Rectal smooth muscle tissue (tissue), 1 donor: Measurements from ENCODE around the gene SHC2.
"Not testable (repeated sequence)": the region's sequence is repeated elsewhere in the genome, so short reads cannot be mapped to it uniquely, and the experiment has no call there.

Experiments used
- H3K27ac ChIP-seq: one replicate; pipeline ENCODE4 v1.7.0; 2013; ENCODE audit warnings: low read depth, low read length, inconsistent platforms
- H3K27me3 ChIP-seq: one replicate; pipeline ENCODE4 v1.7.0; 2013; ENCODE audit warnings: low read length; ENCODE audit not compliant: control insufficient read depth, insufficient read depth
- H3K36me3 ChIP-seq: one replicate; pipeline ENCODE4 v1.7.0; 2013; ENCODE audit warnings: low read length; ENCODE audit not compliant: control insufficient read depth, insufficient read depth
- H3K4me1 ChIP-seq: one replicate; pipeline ENCODE4 v1.7.0; 2013; ENCODE audit warnings: low read length; ENCODE audit not compliant: control insufficient read depth, insufficient read depth
- H3K4me3 ChIP-seq: one replicate; pipeline ENCODE4 v1.7.0; 2013; ENCODE audit warnings: low read length
- H3K9ac ChIP-seq: one replicate; pipeline ENCODE4 v1.7.0; 2013; ENCODE audit warnings: low read length

Gene SHC2

GRCh38 chr19:398719-399118 lies 62.1 kb downstream of the SHC2 start:
- Histone ChIP-seq H3K27ac (no peak overlapping the region), H3K9ac (no peak overlapping the region), H3K4me3 (no peak overlapping the region), H3K36me3 (no peaks in the 10 kb centered on the region), H3K4me1 (no peaks in the 10 kb centered on the region), H3K27me3 (peaks cover 11% of the 10 kb centered on the region)

- Histone ChIP-seq H3K27me3 (peaks cover 5% of the 10 kb centered on the region), H3K4me1 (no peaks in the 10 kb centered on the region), H3K36me3 (no peaks in the 10 kb centered on the region)
Measured at GRCh38 chr19:397941-398706, 62.7 kb downstream of the SHC2 start.

GRCh38 chr19:397321-397720 lies 63.5 kb downstream of the SHC2 start:
- no peaks in the 10 kb centered on the region for H3K27me3 ChIP-seq
- H3K27ac ChIP-seq: no peak overlapping the region
- H3K4me3 ChIP-seq: no peak overlapping the region
- no peaks in the 10 kb centered on the region for H3K4me1 ChIP-seq
- no peaks in the 10 kb centered on the region for H3K36me3 ChIP-seq
- H3K9ac ChIP-seq: no peak overlapping the region

More at GRCh38 chr19:397941-398706, 62.7 kb downstream of the SHC2 start:
- Histone ChIP-seq H3K27ac (no peak overlapping the region), H3K4me3 (no peak overlapping the region), H3K9ac (no peak overlapping the region)

- no peak overlapping the region for H3K9ac ChIP-seq
- H3K27me3 ChIP-seq: no peaks in the 10 kb centered on the region
- no peak overlapping the region for H3K4me3 ChIP-seq
- no peak overlapping the region for H3K27ac ChIP-seq
- H3K36me3 ChIP-seq: no peaks in the 10 kb centered on the region
- no peaks in the 10 kb centered on the region for H3K4me1 ChIP-seq
Measured at GRCh38 chr19:395467-395866, 65.4 kb downstream of the SHC2 start.

- H3K27ac ChIP-seq, H3K27me3 ChIP-seq, H3K4me1 ChIP-seq: not testable (repeated sequence)
Measured at GRCh38 chr19:394857-395256, 66.0 kb downstream of the SHC2 start.

GRCh38 chr19:393560-393959 lies 67.3 kb downstream of the SHC2 start:
- H3K36me3 ChIP-seq, H3K27ac ChIP-seq, H3K27me3 ChIP-seq, H3K9ac ChIP-seq, H3K4me1 ChIP-seq, H3K4me3 ChIP-seq: not testable (repeated sequence)

More at GRCh38 chr19:394857-395256, 66.0 kb downstream of the SHC2 start:
- H3K4me3 ChIP-seq, H3K9ac ChIP-seq, H3K36me3 ChIP-seq: not testable (repeated sequence)

- no peaks in the 10 kb centered on the region for H3K36me3 ChIP-seq
- H3K9ac ChIP-seq: no peak overlapping the region
- no peak overlapping the region for H3K27ac ChIP-seq
- no peak overlapping the region for H3K4me3 ChIP-seq
- H3K27me3 ChIP-seq: no peaks in the 10 kb centered on the region
- no peaks in the 10 kb centered on the region for H3K4me1 ChIP-seq
Measured at GRCh38 chr19:392375-392970, 68.4 kb downstream of the SHC2 start.

GRCh38 chr19:391726-392374 lies 69.0 kb downstream of the SHC2 start:
- H3K4me1 ChIP-seq: no peaks in the 10 kb centered on the region
- no peaks in the 10 kb centered on the region for H3K27me3 ChIP-seq
- H3K9ac ChIP-seq: no peak overlapping the region
- no peak overlapping the region for H3K27ac ChIP-seq
- H3K4me3 ChIP-seq: no peak overlapping the region
- H3K36me3 ChIP-seq: no peaks in the 10 kb centered on the region

GRCh38 chr19:391207-391557 lies 69.7 kb downstream of the SHC2 start:
- Histone ChIP-seq H3K4me1 (no peaks in the 10 kb centered on the region), H3K27ac (no peak overlapping the region), H3K9ac (no peak overlapping the region), H3K27me3 (no peaks in the 10 kb centered on the region), H3K4me3 (no peak overlapping the region), H3K36me3 (no peaks in the 10 kb centered on the region)

GRCh38 chr19:390386-391206 lies 70.2 kb downstream of the SHC2 start:
- H3K9ac ChIP-seq: no peak overlapping the region
- H3K4me3 ChIP-seq: no peak overlapping the region
- no peak overlapping the region for H3K27ac ChIP-seq
- H3K36me3 ChIP-seq: no peaks in the 10 kb centered on the region
- H3K27me3 ChIP-seq: no peaks in the 10 kb centered on the region
- H3K4me1 ChIP-seq: no peaks in the 10 kb centered on the region

GRCh38 chr19:389935-390289 lies 70.9 kb downstream of the SHC2 start:
- Histone ChIP-seq H3K9ac (no peak overlapping the region), H3K4me3 (no peak overlapping the region), H3K27me3 (no peaks in the 10 kb centered on the region), H3K4me1 (no peaks in the 10 kb centered on the region), H3K27ac (no peak overlapping the region), H3K36me3 (no peaks in the 10 kb centered on the region)

- no peaks in the 10 kb centered on the region for H3K4me1 ChIP-seq
- H3K27me3 ChIP-seq: no peaks in the 10 kb centered on the region
- H3K4me3 ChIP-seq: no peak overlapping the region
- no peaks in the 10 kb centered on the region for H3K36me3 ChIP-seq
- no peak overlapping the region for H3K27ac ChIP-seq
- H3K9ac ChIP-seq: no peak overlapping the region
Measured at GRCh38 chr19:389255-389934, 71.4 kb downstream of the SHC2 start.
